Measurements from ENCODE around the gene SLC7A8.
"Not testable (repeated sequence)": the region's sequence is repeated elsewhere in the genome, so short reads cannot be mapped to it uniquely, and the experiment has no call there.

The SLC7A8 gene

DNA sequence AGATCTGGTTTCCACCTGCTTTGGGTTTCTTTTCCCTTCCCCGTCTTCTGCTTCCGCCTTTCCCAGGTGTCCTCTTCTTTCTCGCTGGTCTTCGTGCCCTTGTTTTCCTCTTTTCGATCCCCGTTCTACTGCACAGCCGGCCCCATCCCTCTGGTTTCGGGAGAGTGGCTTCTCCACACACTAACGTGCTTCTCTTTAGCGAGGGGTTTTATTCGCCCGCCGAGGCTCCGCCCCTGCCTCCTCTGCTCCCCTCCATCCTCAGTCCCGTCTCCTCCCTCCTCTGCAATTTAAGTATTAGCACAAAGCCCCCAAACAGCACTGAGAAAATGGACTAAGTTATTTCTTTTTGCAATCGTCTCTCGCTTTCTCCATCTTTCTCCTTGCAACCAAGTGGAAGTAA, at the start of gene SLC7A8:
SLC7A8 (minus strand) TSS at position 182 of the 400 bp plus-strand sequence. CDS start 746 bp downstream, outside the sequence.
- no peak for DNase-seq (ENCODE audit: low spot score)

DNA sequence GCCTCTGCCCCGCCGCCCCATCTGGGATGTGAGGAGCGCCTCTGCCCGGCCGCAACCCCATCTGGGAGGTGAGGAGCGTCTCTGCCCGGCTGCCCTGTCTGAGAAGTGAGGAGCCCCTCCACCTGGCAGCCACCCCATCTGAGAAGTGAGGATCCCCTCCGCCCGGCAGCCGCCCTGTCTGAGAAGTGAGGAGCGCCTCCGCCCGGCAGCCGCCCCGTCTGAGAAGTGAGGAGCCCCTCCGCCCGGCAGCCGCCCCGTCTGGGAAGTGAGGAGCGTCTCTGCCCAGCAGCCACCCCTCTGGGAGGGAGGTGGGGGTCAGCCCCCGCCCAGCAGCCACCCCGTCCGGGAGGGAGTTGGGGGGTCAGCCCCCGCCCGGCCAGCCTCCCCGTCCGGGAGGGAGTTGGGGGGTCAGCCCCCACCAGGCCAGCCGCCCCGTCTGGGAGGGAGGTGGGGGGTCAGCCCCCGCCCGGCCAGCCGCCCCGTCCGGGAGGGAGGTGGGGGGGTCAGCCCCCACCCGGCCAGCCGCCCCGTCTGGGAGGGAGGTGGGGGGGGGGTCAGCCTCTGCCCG, 48.9 kb upstream of the SLC7A8 start:
- DNase-seq (ENCODE audit: low spot score), result not testable (repeated sequence)

DNA sequence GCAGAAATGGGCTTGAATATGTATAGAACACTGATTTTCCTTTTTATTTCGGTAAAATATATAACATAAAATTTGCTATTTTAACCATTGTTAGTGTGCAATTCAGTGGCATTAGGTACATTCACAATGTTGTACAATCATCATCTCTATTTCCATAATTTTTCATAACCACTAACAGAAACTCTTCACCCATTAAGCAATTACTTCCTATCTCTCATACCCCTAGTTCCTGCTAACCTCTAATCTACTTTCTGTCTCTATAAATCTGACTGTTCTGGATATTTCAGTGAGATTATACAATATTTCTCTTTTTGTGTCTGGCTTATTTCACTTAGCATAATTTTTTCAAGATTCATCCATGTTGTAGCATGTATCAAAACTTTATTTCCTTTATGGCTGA, 45.4 kb upstream of the SLC7A8 start:
- DNase-seq (ENCODE audit: low spot score), result no peak

DNA sequence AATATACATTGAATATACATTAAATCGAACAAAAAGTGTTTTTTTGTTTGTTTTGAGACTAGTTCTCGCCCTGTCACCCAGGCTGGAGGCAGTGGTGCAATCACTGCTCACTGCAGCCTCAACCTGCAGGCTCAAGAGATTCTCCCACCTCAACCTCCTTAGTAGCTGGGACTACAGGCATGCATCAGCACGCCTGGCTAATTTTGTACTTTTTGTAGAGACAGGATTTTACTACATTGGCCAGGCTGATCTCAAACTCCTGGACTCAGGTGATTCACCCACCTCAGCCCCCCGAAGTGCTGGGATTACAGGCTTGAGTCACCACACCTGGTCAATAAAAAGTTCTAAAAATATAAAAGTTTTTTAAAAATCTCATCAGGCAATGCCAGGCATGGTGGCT, 44.1 kb upstream of the SLC7A8 start:
- no peak for DNase-seq (ENCODE audit: low spot score)

DNA sequence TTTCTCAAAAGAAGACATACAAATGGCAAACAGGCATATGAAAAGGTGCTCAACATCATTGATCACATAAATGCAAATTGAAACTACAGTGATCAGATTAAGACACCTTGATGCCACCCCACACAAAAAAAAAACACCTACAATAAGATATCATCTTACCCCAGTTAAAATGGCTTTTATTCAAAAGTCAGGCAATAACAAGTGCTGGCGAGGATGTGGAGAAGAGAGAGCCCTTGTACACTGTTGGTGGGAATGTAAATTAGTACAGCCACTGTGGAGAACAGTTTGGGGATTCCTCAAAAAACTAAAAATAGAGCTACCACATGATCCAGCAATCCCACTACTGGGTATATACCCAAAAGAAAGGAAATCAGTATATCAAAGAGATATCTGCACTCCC, 41.5 kb upstream of the SLC7A8 start:
- not testable (repeated sequence) for DNase-seq (ENCODE audit: low spot score)

DNA sequence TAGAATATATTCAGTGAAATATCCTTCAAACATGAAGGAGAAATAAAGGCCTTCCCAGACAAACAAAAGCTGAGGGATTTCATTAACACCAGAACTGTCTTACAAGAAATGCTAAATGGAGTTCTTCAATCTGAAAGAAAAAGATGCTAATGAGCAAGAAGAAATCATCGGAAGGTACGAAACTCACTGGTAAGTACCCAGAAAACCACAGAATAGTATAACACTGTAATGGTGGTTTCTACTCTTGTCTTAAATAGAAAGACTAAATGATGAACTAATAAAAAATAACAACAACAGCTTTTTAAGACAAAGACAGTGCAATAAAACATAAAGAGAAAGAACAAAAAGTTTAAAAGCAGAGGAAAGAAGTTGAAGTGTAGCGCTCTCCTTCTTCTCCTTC, 35.6 kb upstream of the SLC7A8 start:
- DNase-seq (ENCODE audit: low spot score), result no peak

DNA sequence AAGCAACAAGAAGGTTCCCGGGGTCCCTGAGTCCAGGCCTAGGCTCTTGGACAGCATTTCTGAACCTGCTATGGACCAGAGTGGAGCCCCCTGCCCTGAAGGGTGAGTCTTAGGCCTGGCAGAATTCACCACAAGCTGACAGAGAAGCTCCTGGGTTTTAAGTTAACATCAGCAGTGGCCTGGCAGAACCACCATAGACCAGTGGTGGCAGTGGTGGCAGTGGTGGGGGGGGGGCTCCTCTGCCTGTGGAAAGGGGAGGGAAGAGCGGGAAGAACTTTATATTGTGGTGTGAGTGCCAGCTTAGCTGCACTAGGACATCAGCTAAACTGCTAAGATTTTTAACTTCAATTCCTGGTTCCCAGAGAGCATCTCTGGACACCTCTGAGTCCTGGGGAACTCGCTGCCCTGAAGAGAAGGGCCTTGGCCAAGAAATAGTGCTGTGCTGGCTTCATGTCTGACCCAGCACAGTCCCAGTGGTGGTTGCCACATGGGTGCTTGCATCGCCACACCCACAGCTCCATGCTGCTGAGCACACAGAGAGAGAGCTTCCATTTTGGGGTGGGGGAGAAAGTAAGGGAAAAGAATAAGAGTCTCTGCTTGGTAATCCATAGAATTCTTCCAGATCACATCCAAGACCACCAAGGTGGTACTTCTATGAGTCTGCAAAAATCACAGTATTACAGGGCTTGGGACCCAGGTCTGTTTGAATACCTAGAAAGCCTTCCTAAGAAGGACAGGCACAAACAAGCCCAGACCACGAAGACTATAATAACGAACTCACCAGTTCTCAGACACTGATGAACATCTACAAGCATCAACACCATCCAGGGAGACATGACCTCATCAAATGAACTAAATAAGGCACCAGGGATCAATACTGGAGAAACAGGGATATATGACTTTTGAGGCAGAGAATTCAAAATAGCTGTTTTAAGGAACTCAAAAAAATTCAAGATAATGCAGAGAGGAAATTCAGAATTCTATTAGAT, 33.9 kb upstream of the SLC7A8 start:
- no peak for DNase-seq (ENCODE audit: low spot score)

DNA sequence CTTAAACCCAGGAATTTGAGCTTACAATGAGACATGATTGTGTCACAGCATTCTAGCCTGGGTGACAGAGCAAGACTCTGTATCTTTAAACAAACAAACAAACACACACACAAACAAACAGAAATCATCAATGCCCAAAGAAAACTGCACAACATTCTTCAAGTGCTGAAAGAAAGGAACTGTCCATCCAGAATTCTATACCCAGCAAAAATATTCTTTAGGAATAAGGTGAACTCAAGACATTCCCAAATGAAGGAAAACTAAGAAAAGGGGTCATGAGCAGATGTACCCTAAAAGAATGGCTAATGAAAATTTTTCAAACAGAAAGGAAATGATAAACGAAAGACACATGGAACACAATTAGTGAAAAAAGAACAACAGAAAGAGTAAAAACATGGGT, 32.0 kb upstream of the SLC7A8 start:
- DNase-seq (ENCODE audit: low spot score), result no peak

DNA sequence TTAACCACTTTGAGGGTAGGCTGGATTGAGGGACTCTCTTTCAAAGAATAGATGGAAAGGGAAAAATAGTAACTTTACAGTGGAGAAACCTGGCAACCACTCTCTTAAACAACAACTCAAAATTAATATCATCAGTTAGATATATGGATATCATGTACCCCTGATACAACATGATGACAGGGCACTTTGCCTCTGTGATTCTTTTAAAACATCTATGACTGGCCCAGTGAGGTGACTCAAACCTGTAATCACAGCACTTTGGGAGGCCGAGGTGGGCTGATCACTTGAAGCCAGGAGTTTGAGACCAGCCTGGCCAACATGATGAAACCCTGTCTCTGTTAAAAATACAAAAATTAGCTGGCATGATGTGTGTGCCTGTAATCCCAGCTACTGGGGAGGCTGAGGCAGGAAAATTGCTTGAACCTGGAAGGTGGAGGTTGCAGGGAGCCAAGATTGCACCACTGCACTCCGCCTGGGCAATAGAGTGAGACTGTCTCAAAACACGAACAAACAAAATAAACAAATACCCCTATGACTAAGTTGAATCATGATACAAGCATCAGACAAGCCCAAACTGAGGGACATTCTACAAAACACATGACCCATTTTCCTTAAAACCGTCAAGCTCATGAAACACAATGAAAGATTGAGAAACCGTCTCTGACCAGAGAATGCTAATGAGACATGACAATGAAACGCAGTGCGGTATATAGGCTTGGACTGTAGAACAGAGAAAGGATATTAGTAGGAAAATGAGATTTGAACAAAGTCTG, 26.4 kb upstream of the SLC7A8 start:
- no peak for DNase-seq (ENCODE audit: low spot score)

DNA sequence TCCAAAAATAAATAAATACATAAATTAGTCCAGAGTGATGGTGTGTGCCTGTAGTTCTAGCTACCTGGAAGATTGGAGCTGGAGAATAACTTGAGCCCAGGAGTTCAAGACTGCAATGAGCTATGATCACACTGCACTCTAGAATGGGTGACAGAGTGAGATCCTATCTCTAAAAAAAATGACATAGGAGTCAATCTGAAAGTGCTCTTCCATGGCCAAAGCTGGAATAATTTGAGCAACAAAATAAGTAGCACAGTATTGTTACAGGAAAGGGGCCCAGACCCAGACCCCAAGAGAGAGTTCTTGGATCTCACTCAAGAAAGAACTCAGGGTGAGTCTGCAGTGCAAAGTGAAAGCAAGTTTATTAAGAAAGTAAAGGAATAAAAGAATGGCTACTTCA, 24.9 kb upstream of the SLC7A8 start:
- DNase-seq (ENCODE audit: low spot score), result no peak

DNA sequence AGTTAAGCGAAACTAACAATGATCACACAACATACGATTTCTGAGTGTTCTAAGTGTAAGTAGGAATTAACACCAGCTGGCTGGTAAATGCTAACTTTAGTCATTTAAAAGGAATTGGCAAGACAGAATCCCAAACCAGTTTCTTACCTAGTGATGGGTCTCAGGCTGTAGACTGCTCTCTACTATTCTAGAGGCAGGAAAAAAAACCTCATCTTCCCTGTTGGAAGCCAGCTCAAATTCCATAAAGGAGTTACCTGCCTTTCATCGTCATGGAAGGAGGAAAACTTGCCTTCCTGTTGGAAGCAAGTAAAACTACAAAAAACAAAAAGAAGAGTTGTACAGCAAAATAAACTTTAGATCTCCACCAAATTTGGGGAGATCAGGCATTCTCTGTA, 23.7 kb upstream of the SLC7A8 start:
- DNase-seq (ENCODE audit: low spot score), result no peak

DNA sequence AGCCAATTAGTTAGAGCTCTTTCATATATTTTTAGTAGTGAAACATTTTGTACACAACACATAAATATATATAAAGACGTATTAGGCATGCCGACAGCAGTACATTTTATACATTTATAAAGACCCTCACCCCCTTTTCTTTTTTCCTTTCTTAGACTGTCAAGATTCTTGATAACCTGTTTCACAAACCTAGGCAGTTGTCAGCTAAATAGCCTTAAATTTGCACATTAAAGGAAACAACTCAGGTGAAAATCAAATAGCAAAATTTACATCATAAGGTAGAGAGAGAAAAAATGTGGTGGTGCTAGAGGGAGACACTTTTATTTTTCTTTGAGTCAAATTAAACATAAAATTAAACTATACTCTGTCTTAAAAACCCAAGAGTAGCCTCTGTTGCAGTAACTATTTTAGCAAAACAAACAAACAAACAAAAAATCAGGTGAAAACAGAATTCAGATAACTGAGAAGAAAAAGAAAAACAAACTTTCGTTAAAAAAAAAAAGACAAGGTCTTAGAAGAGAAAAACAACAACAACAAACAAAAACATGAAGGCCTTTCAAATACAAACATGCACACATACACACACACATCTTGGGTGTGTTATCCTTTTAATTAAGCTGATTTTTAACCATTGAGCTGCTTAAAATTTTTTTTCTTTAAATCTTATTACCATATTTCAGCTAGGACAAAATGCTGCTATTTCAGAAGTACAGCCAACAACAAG, 23.1 kb upstream of the SLC7A8 start:
- DNase-seq (ENCODE audit: low spot score), result no peak

DNA sequence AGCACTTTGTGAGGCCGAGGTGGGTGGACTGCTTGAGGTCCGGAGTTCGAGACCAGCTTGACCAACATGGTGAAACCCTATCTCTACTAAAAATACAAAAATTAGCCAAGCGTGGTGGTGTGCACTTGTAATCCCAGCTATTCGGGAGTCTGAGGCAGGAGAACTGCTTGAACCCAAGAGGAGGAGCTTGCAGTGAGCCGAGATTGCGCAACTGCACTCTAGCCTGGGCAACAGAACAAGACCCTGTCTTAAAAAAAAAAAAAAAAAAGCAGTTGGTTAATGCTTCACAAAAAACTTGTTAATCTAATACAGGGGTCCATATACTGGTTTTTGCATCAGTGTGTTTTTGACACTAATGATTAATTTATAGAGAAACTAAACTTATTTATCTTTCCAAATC, 18.5 kb upstream of the SLC7A8 start:
- DNase-seq (ENCODE audit: low spot score), result no peak

DNA sequence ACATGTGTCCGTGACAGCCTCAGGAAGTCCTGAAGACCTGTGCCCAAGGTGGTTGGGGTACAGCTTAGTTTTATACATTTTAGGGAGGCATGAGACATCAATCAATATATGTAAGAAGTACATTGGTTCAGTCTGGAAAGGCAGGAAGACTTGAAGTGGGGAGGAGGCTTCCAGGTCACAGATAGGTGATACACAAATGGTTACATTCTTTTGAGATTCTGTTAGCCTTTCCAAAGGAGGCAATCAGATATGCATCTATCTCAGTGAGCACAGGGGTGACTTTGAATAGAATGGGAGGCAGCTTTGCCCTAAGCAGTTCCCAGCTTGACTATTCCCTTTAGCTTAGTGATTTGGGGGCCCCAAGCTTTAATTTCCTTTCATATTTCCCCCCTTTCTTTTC, 15.7 kb upstream of the SLC7A8 start:
- DNase-seq (ENCODE audit: low spot score), result not testable (repeated sequence)

DNA sequence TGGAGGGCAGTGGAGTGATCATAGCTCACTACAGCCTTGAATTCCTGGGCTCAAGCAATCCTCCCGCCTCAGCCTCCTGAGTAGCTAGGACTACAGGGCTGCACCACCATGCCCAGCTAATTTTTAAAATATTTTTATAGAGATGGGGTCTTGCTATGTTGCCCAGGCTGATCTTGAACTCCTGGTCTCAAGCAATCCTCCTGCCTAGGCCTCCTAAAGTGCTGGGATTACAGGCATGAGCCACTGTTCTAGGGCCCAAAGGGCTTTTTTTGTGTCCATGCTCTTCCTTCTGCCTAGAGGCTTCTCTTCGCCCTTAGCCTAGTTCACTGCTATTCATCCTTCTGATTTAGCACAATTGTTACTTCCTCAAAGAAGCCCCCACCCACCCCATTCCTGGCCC, 13.0 kb upstream of the SLC7A8 start:
- DNase-seq (ENCODE audit: low spot score), result not testable (repeated sequence)

DNA sequence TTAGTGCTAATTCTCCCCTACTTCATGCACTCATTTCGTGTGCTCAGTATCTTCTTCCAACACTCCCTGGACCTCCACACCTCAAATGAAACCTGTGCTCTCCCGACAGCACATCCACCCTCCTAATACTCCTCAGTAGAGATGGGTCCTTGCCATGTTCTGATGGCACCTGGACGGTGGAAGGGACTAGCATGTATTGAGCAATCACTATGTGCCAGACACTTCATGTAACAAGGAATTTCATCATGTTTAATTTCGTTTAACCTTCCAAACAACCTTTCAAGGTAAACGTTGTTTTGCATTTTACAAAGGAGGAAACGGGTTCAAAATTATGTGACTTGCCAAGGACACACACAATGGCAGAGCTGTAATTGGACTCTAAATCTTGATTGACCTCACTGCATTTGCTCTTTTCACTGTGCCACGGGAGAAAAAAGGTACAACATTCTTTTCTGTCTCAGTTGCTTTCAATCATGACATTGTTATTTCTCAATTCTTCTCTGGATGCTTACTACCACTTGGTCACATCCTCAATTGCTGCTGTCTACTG, 12.2 kb upstream of the SLC7A8 start:
- DNase-seq (ENCODE audit: low spot score), result no peak

DNA sequence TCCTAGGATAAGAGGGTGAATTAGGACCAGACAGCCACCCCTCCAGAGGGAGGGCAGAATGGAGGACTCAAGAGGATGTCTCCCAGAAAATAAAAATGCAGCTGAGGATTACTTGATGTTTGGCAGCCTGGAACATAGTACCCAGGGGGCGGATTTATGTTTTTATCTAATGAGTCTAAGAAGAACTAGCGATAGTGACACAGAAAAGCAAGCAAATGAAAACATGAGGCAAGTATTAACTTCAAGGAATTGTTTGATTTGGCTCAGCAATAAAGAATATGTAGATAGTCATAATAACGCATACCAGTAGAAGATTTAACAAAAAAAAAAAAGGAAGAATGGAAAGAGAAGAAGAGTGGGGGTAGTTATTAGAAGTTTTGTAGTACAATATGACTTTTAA, 10.0 kb upstream of the SLC7A8 start:
- no peak for DNase-seq (ENCODE audit: low spot score)

DNA sequence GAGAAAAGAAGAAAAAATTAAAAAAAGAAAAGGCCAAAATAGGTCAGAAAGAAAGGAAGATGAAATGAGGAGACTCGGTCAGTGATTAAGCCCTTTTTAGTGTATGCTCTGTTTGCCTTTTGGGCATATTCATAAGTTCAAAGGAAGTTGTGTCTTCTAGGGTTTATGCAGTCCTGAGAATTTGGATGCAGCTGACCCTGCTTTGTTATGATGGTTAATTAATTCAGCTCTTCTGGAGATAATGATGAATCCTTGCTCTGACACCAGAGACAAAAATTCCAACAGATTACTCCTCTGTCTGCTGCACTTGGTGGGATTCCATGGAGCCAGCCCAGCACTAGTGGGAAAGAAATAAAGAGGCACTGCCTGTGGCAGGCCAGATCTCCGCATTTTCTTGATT, 4.5 kb upstream of the SLC7A8 start:
- no peak for DNase-seq (ENCODE audit: low spot score)

DNA sequence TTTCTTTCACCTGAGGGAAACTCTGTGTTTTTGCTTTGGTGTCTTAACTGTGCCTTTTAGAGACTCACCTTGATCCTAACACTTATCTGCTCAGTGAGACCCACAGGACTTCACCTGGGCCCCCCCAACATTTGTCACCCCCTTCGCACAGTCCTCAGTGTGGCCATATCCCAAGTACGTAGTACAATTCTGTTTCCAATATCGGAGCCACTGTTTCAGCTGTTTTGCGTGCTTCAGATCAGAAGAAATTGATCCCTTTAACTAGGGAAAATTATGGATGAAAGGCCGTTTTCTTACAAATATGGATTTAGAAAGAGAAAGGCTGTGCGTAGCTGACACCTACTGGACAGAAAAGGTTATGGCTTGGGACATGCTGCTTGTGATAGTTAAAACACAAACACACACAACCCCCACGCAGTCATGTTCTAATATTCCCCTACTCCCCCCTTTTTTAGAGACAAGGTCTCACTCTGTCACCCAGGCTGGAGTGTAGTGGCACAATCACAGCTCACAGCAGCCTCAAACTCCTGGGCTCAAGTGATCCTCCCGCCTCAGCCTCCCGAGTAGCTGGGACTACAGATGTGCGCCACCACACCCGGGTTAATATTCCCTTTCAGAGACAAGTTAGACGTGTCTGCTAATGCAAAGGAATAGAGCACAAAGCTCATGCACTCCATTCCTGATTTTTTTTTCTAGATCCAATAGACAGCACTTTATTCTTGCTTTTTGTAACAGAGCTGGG, 3.6 kb upstream of the SLC7A8 start:
- DNase-seq (ENCODE audit: low spot score), result peak; percentile 24

DNA sequence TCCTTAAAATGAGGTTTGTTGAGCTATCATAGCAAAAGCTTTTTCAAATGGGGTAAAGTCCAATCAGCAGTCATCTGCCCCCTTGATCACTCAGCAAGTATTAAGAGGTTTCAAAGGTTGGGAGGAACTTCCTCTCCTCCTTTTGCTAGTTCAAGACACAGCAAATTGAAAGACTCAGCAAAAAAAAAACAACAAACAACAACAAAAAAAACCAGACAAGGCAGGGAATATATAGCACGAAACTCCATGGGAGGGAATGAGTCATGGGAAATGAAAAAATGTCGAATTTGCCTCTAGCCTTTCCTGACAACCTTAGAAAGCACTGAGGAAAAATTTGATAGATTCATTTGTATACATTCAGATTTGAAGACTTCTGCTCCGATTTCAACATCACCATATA, 1.6 kb upstream of the SLC7A8 start:
- no peak for DNase-seq (ENCODE audit: low spot score)

DNA sequence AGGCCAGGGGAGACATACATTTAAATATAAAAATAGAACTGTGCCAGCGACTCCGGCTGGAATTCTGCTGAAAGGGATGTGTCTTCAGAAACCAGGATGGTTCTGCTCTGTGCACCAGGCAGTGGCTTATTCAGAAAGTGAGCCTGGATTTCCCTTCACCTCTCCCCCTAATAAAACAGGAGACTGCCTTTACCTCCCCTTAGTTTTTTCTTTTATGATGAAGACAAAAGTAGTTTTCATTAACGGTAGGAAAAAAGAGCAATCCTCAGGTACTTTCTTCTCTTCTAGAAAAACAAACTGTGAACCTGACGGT, 346 bp downstream of the SLC7A8 start:
- DNase-seq (ENCODE audit: low spot score), result no peak
